Esophagus muscularis mucosa (tissue), 4 donors: ENCODE data around the gene SRR.

ENCODE experiments used
- EP300 ChIP-seq: sonication (generic); formaldehyde crosslinking; IDR thresholded peaks from one replicate; pipeline ENCODE4 v1.6.1; 2017; ENCODE audit warnings: antibody characterized with exemption
- POLR2A ChIP-seq: fragments of 450-650 bp; IDR thresholded peaks from one replicate; pipeline ENCODE4 v1.6.1; 2017; ENCODE audit warnings: antibody characterized with exemption, moderate library complexity, mild to moderate bottlenecking, low read depth
- POLR2AphosphoS5 ChIP-seq, 2 donors: sonication (generic); formaldehyde crosslinking; IDR thresholded peaks; one replicate each; pipeline ENCODE4 v1.6.1; 2017; ENCODE audit warnings: antibody characterized with exemption in 2 of 2
- TF ChIP-seq, protein P1 (sequence below), 3 experiments: fragments of 200-600 bp in 2 of 3; fragments of 450-650 bp in 1 of 3; sonication (generic) in 2 of 3; IDR thresholded peaks; one replicate each; pipeline ENCODE4 v1.5.1; 2017 to 2019; ENCODE audit warnings: antibody characterized with exemption in 3 of 3, mild to moderate bottlenecking in 2 of 3, moderate library complexity in 1 of 3

DNA sequence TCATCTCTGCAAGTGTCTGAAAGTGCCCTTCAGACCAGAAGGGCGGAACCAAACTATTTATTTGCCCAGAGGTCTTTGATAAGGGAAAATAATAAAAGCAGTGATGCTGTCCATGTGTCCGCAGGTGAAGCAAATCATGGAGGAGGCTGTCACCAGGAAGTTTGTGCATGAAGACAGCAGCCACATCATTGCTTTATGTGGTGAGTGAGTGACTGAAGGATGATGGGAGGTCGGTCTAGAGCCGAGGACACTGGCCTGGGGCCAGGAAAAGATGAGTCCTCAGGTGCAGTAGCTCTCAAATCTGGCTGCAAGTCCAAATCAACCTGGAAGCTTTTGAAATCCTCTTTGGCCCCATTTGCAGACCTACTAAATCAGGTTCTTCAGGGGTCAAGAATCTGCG lies 39.7 kb downstream of the SRR start:
- TF ChIP-seq, protein P1, sequence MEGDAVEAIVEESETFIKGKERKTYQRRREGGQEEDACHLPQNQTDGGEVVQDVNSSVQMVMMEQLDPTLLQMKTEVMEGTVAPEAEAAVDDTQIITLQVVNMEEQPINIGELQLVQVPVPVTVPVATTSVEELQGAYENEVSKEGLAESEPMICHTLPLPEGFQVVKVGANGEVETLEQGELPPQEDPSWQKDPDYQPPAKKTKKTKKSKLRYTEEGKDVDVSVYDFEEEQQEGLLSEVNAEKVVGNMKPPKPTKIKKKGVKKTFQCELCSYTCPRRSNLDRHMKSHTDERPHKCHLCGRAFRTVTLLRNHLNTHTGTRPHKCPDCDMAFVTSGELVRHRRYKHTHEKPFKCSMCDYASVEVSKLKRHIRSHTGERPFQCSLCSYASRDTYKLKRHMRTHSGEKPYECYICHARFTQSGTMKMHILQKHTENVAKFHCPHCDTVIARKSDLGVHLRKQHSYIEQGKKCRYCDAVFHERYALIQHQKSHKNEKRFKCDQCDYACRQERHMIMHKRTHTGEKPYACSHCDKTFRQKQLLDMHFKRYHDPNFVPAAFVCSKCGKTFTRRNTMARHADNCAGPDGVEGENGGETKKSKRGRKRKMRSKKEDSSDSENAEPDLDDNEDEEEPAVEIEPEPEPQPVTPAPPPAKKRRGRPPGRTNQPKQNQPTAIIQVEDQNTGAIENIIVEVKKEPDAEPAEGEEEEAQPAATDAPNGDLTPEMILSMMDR (IDR thresholded peaks at IDR 0.05), result no peak
- TF ChIP-seq POLR2AphosphoS5 (IDR thresholded peaks at IDR 0.05) (no peak), POLR2A (no peak), EP300 (no peak)
